ENCODE data around the gene TAOK1. TPM values are rescaled to one million over a fixed set of nuclear protein-coding genes. Genes with fewer than 3 reads are reported as not detected.

The TAOK1 gene
- total and polyA plus RNA-seq, 2 of the 13 experiments (the other 11 are each of a cell fraction or from before 2014, with no cell fraction given), result 14.1 to 23.0 TPM

DNA sequence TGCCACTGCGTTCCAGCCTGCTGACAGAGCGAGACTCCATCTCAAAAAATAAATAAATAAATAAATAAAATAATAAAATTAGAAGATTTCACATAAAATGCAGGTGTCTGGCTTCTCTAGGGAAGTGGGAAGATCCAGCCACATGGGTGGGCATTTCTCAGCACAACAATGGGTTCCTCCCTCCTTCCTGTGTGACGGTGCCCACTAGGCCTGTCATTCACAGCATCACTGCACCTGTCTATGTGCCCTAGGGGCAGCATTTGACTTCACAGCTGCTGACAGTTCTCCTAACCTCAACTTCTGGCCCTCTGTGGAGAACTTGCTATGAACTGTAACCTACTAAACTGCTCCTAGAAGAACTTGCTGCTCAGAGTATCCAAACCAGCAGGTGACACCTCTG is 173.7 kb downstream of the TAOK1 start:
- POLR2A ChIA-PET, result interaction anchor here (1.4 kb wide), 1 partner anchor 11 kb away, joined by 3 read pairs; no protein-coding TSS in a partner anchor
- no peak overlapping the region for H3K27ac ChIP-seq (ENCODE audit: extremely low read length, insufficient read depth, low read length)
- no peak overlapping the region for H3K4me2 ChIP-seq (ENCODE audit: low read depth, low read length)
- BruUV-seq (replicated peaks), result no TSS peak
- H3K9me3 ChIP-seq (ENCODE audit: low read length), result no peaks in the 10 kb centered on the region
- no peak for ATAC-seq
- no peak overlapping the region for H3K9ac ChIP-seq (ENCODE audit: insufficient read depth, low read depth, low read length)
- H3K79me2 ChIP-seq (ENCODE audit: insufficient read depth, low read length), result no peaks in the 10 kb centered on the region
- H3K36me3 ChIP-seq (replicated peaks in 1 of 2; ENCODE audit: control insufficient read depth in 1 of 2, insufficient read depth in 2 of 2, low read length in 2 of 2), result no peaks in the 10 kb centered on the region; a peak in 1 of 5 replicates
- CTCF ChIA-PET (ENCODE audit: low intra/inter-chr PET ratio, low total read pairs), result no interaction called here
- WGBS (ENCODE audit: low lambda C conversion rate), result 100% methylated on average over 2 of the region's 3 CpGs
- no peak overlapping the region for H2AFZ ChIP-seq (ENCODE audit: low read length)
- intact Hi-C loops (cut with micrococcal nuclease; ENCODE audit: unreplicated experiment) (loop anchor here (10.0 kb wide), 1 partner anchor 269 kb away; the partner anchor contains the start of gene NUFIP2), in situ Hi-C loops (cut with HindIII; ENCODE audit: extremely low pct_ligation_motif_present, low pct_unique_long_range_greater_than_20kb) (no loop called here)
- H3K4me1 ChIP-seq (ENCODE audit: insufficient read depth, low read length), result peaks cover 27% of the 10 kb centered on the region
- no peak for TF ChIP-seq MAFK (conservative IDR thresholded peaks at IDR 0.05 in 1 of 2, IDR thresholded peaks at IDR 0.05 in 1 of 2; ENCODE audit: low read length in 2 of 2)
- TF ChIP-seq ATF3 (CRISPR knock-in tag; IDR thresholded peaks at IDR 0.05), result no peak
- no peak for TF ChIP-seq ZNF674 (CRISPR knock-in tag; IDR thresholded peaks at IDR 0.05; ENCODE audit: low read depth)
- TF ChIP-seq ZC3H13 (CRISPR knock-in tag; IDR thresholded peaks at IDR 0.05), result no peak
- no peak for TF ChIP-seq THAP7 (CRISPR knock-in tag; IDR thresholded peaks at IDR 0.05)
- no peak for TF ChIP-seq ZNF24 (IDR thresholded peaks at IDR 0.05)
- TF ChIP-seq STAG1 (CRISPR knock-in tag; IDR thresholded peaks at IDR 0.05), result no peak
- FAIRE-seq, result no peak
- H4K20me1 ChIP-seq (ENCODE audit: insufficient read depth, low read length), result 0 out of 2 replicates have a peak, but pooled peaks cover 5% of the 10 kb centered on the region
- DNase-seq (ENCODE audit: low spot score), result no peak
- no peak overlapping the region for H3K4me3 ChIP-seq (replicated peaks in 1 of 3; ENCODE audit: insufficient read depth in 1 of 3, low read depth in 2 of 3, low read length in 3 of 3)
- H3K27me3 ChIP-seq (ENCODE audit: control insufficient read depth in 1 of 2, insufficient read depth in 2 of 2, low read length in 2 of 2), result no peaks in the 10 kb centered on the region

Data from HepG2 (cell line).